Psoas muscle (tissue), 8 donors: ENCODE results near the gene DDIT4. TPM values are rescaled to one million over a fixed set of nuclear protein-coding genes. Genes with fewer than 3 reads are reported as not detected.
A peak's percentile ranks its signal among the peaks of the same experiment; 100 is the strongest.

Experiments used
- ATAC-seq, 4 donors: fragments of 200-7000 bp; cut with Tn5 transposase; one replicate each; pipeline ENCODE4 v1.9.1; 2020; ENCODE audit warnings: moderate library complexity in 3 of 4, mild to moderate bottlenecking in 2 of 4
- DNase-seq, 2 donors: peaks; one replicate each; pipeline ENCODE4 v3.0.0-alpha.2; 2020
- H3K27ac ChIP-seq: fragments of 200-600 bp; one replicate; pipeline ENCODE4 v1.8.0; 2022
- H3K27me3 ChIP-seq, 3 donors: fragments of 200-600 bp in 1 of 3; one replicate each; pipeline versions ENCODE4 v1.6.1 to v1.8.0; 2013 to 2022; ENCODE audit warnings: low read length in 2 of 3, mild to moderate bottlenecking in 2 of 3, moderate library complexity in 1 of 3; ENCODE audit not compliant: insufficient read depth in 3 of 3
- H3K36me3 ChIP-seq, 2 donors: fragments of 200-600 bp in 1 of 2; one replicate each; pipeline versions ENCODE4 v1.6.1 to v1.8.0; 2013 to 2022; ENCODE audit warnings: low read depth in 1 of 2, mild to moderate bottlenecking in 1 of 2, moderate library complexity in 1 of 2; ENCODE audit not compliant: insufficient read depth in 1 of 2
- H3K4me1 ChIP-seq: fragments of 200-600 bp; one replicate; pipeline ENCODE4 v1.8.0; 2022
- H3K4me3 ChIP-seq: fragments of 200-600 bp; one replicate; pipeline ENCODE4 v1.8.0; 2022; ENCODE audit warnings: mild to moderate bottlenecking
- H3K9me3 ChIP-seq: fragments of 200-600 bp; one replicate; pipeline ENCODE4 v1.8.0; 2022
- WGBS, 3 donors: extraction: QIAGEN DNeasy Blood & Tissue Kit; methylation state at CpG; one replicate each; pipeline versions ENCODE4 v1.1.6 to v1.1.7; 2013; 5-methylcytosine and 5-hydroxymethylcytosine counted together
- intact Hi-C, 2 donors: fragments of 100-400 bp; cut with DNase I; formaldehyde crosslinking; loops; one replicate each; pipeline versions ENCODE4 v1.11.0 to v1.14.2; 2022
- polyA plus RNA-seq, 3 donors: library from polyadenylated mRNA; stranded (reverse); fragments of 200-250 nt; gene quantifications; one replicate each; pipeline ENCODE4 v1.2.3, GENCODE V29; 2013
- total RNA-seq, 4 donors: library from RNA; stranded (reverse); fragmentation: NEBNext Ultra II Directional in 2 of 4; extraction: Animal tissue kit (Norgen Biotek cat#: 25700) in 2 of 4; gene quantifications; one replicate each; pipeline versions ENCODE4 v1.2.1 to v1.2.4, GENCODE V29; 2021 to 2023
- TF ChIP-seq, protein P1 (sequence below): fragments of 200-600 bp; IDR thresholded peaks from one replicate; pipeline ENCODE4 v1.8.0; 2022; ENCODE audit warnings: antibody characterized with exemption
- donor health status: healthy with polysubstance abuse.
- donor health status: DM: no; HTN: no; CAD: no; lungs with moderate emphysema.
- donor health status: Bipolar disorder and iron deficiency.
- donor health status: healthy.
- donor health status: DM: yes; HTN: yes; CAD: no.
- donor health status: DM: no; HTN: no; CAD: no.
- donor health status: DM: no; HTN: no; CAD: no.
- donor health status: DM: yes; HTN: yes; CAD: no.

The DDIT4 gene
- total and polyA plus RNA-seq, 7 donors, result 16.1 to 744 (median 114) TPM

DNA sequence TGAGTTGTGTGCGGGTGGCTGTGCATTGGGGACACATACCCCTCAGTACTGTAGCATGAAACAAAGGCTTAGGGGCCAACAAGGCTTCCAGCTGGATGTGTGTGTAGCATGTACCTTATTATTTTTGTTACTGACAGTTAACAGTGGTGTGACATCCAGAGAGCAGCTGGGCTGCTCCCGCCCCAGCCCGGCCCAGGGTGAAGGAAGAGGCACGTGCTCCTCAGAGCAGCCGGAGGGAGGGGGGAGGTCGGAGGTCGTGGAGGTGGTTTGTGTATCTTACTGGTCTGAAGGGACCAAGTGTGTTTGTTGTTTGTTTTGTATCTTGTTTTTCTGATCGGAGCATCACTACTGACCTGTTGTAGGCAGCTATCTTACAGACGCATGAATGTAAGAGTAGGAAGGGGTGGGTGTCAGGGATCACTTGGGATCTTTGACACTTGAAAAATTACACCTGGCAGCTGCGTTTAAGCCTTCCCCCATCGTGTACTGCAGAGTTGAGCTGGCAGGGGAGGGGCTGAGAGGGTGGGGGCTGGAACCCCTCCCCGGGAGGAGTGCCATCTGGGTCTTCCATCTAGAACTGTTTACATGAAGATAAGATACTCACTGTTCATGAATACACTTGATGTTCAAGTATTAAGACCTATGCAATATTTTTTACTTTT, 1.8 kb downstream of the DDIT4 start:
- H3K4me1 ChIP-seq, result peaks cover 27% of the 10 kb centered on the region
- H3K27ac ChIP-seq, result peak overlapping the region; percentile 98
- intact Hi-C loops, result loop anchor here (5.0 kb wide), 2 partner anchors 42 to 48 kb away; no protein-coding TSS in a partner anchor
- peak overlapping the region; percentile 89 for H3K4me3 ChIP-seq
- ATAC-seq (peak in 2 of 4 donors; percentile 5 to 33), DNase-seq (peak in 1 of 2 donors; percentile 74)
- TF ChIP-seq, protein P1, sequence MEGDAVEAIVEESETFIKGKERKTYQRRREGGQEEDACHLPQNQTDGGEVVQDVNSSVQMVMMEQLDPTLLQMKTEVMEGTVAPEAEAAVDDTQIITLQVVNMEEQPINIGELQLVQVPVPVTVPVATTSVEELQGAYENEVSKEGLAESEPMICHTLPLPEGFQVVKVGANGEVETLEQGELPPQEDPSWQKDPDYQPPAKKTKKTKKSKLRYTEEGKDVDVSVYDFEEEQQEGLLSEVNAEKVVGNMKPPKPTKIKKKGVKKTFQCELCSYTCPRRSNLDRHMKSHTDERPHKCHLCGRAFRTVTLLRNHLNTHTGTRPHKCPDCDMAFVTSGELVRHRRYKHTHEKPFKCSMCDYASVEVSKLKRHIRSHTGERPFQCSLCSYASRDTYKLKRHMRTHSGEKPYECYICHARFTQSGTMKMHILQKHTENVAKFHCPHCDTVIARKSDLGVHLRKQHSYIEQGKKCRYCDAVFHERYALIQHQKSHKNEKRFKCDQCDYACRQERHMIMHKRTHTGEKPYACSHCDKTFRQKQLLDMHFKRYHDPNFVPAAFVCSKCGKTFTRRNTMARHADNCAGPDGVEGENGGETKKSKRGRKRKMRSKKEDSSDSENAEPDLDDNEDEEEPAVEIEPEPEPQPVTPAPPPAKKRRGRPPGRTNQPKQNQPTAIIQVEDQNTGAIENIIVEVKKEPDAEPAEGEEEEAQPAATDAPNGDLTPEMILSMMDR, result no peak
- H3K36me3 ChIP-seq, result no peaks in the 10 kb centered on the region
- no peaks in the 10 kb centered on the region for H3K27me3 ChIP-seq
- WGBS, 3 donors, result 7 to 9% (median 7%) methylated on average over 12 of the region's 12 CpGs
- no peaks in the 10 kb centered on the region for H3K9me3 ChIP-seq

DNA sequence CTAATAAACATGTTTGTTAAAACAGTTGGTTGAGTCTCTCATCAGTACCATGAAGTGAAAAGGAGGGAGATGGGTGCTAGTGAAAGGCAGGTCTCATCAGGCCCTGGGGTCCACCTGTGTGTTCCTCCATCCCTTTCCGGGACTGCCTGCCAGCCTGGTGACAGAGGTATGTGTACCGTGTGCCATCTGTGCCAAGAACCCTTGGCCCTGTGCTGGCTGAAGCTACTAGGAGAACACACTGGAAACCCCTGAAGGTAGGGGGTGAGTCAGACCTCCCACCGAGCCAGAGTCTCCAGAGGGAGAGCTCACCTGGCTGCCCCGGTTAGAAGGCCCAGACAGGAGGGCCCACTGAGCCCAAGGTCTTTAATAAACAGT, 2.3 kb downstream of the DDIT4 start:
- H3K36me3 ChIP-seq, result no peaks in the 10 kb centered on the region
- intact Hi-C loops, result loop anchor here (5.0 kb wide), 2 partner anchors 41 to 49 kb away; no protein-coding TSS in a partner anchor
- no peak for ATAC-seq
- H3K9me3 ChIP-seq, result no peaks in the 10 kb centered on the region
- H3K27ac ChIP-seq, result peak overlapping the region; percentile 98
- H3K4me1 ChIP-seq, result peaks cover 27% of the 10 kb centered on the region
- H3K27me3 ChIP-seq, result no peaks in the 10 kb centered on the region
- H3K4me3 ChIP-seq, result peak overlapping the region; percentile 89
- TF ChIP-seq, protein P1, result no peak
- WGBS, 3 donors, result 18 to 27% (median 21%) methylated on average over 4 of the region's 4 CpGs
- peak in 1 of 2 donors; percentile 42 for DNase-seq

DNA sequence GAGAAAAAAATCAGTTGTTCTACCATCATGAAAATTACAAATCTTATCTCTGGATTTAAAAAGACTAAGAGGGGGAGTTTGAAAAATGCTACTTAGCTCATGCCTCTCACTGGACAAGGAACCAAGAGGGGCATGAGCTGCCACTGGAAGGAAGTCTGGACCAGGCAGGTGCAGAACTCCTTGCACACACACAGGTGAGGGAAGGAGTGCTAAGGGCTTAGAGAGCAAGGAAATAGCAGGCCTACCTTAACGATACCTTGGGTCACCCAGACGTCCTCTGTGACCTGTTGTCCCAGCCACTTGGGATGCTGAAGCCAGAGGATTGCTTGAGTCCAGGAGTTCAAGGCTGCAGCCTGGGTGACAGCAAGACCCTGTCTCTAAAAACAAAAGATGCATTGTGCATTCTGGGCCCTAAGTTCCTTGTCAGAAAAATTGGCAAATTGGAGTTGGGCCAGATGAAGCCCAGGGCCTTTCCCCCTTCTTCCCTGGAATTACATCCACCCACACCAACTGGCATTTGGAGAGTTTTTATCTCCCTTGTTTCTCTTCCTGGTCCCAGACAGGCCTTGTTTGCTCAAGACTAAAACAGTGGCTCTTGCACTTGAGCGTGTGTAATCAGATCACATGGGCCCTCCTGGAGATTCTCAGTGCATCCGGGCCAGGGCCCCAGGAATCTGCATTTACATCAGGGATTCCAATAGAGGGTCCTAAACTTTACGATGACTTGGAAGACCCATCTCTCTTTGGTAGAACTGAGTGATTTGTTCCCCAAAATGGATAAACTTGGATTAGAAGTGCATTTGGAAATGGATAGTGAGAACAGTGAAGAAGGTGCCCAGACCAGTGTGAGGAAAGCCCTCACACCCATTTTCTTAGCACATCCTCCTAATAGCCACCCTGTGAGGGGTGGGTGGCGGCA, 3.0 kb downstream of the DDIT4 start:
- WGBS, 3 donors, result 48 to 73% (median 48%) methylated on average over 6 of the region's 6 CpGs
- peak overlapping the region; percentile 98 for H3K27ac ChIP-seq

DNA sequence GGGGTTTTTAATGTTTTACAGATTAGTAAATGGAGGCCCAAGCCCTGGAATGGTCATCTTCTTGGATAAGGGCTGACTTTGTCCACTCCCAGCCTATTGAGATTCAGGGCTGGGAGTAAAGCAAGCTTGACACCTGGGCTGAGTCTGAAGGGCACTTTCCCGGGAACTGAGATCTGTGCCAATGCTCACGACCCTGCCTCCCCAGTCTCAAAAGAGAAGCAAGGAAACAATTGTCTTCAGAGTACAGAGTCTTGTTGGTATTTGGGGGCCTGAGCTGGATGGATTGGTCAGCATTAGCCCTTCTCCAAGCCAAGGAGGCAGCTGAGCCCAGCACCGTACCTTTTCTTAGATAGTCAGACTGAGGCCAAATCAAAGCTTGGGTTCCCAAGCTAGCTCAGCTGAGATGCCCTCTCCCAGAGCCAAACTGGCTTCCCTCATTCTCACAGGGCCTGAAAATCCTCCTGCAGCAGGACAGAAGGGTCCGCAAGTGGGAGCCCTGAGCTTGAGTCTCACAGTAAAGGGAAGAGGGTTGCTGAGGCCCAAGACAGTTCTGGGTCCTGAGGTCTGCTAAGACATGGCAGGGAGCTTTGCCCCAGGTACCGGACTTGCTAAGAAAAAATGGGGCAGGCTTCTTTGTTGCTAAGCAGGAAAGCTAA, 3.7 kb downstream of the DDIT4 start:
- Histone ChIP-seq H3K27me3 (no peaks in the 10 kb centered on the region), H3K4me3 (no peak overlapping the region), H3K36me3 (no peaks in the 10 kb centered on the region), H3K4me1 (peaks cover 22% of the 10 kb centered on the region), H3K9me3 (no peaks in the 10 kb centered on the region), H3K27ac (peak overlapping the region; percentile 98)
- peak in 1 of 2 donors; percentile 17 for DNase-seq
- TF ChIP-seq, protein P1, result no peak
- intact Hi-C loops, result loop anchor here (5.0 kb wide), 2 partner anchors 40 to 50 kb away; no protein-coding TSS in a partner anchor
- ATAC-seq, result no peak
- 42 to 64% (median 43%) methylated on average over 5 of the region's 5 CpGs for WGBS, 3 donors

More for the DNA sequence above, 3.0 kb downstream of the DDIT4 start:
- intact Hi-C loops, result loop anchor here (5.0 kb wide), 2 partner anchors 41 to 49 kb away; no protein-coding TSS in a partner anchor
- H3K4me3 ChIP-seq, result peak overlapping the region; percentile 89
- peaks cover 27% of the 10 kb centered on the region for H3K4me1 ChIP-seq
- no peaks in the 10 kb centered on the region for H3K9me3 ChIP-seq
- DNase-seq (peak in 1 of 2 donors; percentile 47), ATAC-seq (no peak)
- TF ChIP-seq, protein P1, result no peak
- no peaks in the 10 kb centered on the region for H3K36me3 ChIP-seq
- no peaks in the 10 kb centered on the region for H3K27me3 ChIP-seq
